ENCODE data around the gene FARP1.

FARP1 gene

DNA sequence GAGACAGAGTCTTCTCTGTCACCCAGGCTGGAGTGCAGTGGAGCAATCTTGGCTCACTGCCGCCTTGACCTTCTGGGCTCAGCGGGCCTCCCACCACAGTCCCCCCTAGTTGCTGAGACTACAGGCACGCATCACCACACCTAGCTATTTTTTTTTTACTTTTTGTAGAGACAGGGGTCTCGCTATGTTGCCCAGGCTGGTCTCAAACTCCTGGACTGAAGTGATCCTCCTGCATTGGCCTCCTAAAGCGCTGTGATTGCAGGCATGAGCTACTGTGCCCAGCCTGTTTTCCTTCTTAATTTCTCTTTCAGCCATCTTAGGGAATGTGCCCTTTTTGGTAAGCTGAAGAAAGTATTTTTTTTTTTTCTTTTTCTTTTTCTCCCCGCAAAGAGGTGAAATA lies 76.8 kb downstream of the FARP1 start:
- POLR2A ChIA-PET (ENCODE audit: low non-redundant PET) = no interaction called here
- no peak overlapping the region for H3K27ac ChIP-seq
- DNase-seq (ENCODE audit: low spot score) = no peak
- TF ChIP-seq, protein P1, sequence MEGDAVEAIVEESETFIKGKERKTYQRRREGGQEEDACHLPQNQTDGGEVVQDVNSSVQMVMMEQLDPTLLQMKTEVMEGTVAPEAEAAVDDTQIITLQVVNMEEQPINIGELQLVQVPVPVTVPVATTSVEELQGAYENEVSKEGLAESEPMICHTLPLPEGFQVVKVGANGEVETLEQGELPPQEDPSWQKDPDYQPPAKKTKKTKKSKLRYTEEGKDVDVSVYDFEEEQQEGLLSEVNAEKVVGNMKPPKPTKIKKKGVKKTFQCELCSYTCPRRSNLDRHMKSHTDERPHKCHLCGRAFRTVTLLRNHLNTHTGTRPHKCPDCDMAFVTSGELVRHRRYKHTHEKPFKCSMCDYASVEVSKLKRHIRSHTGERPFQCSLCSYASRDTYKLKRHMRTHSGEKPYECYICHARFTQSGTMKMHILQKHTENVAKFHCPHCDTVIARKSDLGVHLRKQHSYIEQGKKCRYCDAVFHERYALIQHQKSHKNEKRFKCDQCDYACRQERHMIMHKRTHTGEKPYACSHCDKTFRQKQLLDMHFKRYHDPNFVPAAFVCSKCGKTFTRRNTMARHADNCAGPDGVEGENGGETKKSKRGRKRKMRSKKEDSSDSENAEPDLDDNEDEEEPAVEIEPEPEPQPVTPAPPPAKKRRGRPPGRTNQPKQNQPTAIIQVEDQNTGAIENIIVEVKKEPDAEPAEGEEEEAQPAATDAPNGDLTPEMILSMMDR (conservative IDR thresholded peaks at IDR 0.05; ENCODE audit: low read depth) = no peak
- CTCF ChIA-PET = no interaction called here

DNA sequence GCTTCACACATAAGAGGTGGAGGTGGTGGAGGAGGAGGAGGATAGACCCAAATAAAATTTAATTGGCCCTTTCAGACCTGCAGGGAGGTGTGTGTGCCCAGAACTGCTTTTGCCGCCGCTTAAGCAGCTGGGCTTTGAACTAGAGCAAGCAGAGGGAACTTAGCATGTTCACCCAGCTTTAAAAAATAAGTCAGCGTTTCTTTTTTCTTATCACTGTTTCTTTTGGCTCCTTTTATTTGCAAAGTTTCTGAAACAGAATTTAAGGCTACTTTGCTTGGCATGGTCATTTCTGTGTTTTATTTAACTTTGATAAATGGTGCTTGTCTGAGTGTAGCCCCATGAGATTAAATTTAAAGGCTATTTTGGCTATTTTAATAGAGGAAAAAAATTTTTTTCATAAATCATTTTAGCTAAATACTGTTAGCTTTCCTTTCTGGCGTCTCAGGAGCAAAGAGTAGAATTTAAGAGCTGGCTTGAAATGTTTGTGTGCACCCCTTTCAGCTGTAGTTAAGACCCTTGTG lies 77.4 kb downstream of the FARP1 start:
- ChIA-PET CTCF (no interaction called here), POLR2A (ENCODE audit: low non-redundant PET) (no interaction called here)
- TF ChIP-seq, protein P1 (conservative IDR thresholded peaks at IDR 0.05; ENCODE audit: low read depth) = no peak
- no peak for DNase-seq (ENCODE audit: low spot score)
- H3K27ac ChIP-seq = no peak overlapping the region

DNA sequence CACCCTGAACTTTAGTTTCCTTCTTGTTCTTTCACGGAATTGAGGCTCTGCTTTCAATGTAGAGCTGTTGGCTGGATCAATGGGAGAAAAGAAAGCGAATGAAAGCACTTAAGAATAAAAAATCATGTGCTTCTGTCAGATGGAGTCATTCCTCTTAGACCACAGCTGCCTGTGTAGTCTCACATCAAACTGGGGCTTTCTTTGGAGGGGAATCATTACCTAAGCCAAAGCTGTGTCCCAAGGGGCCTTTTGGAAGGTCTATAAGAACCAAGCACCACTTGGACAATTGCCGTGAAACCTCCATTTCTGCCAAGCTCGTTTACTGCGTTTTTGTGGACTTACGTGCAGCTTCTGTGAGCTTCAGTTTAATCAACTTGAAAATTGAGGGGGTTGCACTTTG lies 78.3 kb downstream of the FARP1 start:
- no peak overlapping the region for H3K27ac ChIP-seq
- CTCF ChIA-PET = no interaction called here
- POLR2A ChIA-PET (ENCODE audit: low non-redundant PET) = no interaction called here
- TF ChIP-seq, protein P1 (conservative IDR thresholded peaks at IDR 0.05; ENCODE audit: low read depth) = no peak
- DNase-seq (ENCODE audit: low spot score) = no peak

DNA sequence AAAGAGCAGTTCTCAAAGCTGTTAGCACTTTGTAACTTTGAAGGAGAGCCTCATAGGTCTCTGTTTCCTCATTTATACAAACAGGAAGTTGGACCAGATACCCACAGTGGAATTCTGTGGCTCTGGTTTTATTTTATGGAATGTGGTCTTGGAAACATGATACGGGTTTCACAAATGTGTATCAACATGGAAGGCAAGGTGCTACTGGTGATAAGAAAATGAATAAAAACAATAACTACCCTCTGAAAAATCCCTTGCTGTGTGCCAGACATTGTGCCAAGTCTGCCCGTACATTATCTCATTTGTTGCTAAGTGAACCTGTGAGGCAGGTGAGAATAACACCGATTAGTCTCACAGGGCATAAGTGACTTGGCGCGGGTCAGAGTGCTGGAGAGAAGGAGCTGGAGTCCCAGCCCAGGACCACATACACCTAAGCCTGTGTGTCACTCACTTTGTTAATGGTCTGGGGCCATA lies 79.2 kb downstream of the FARP1 start:
- ChIA-PET POLR2A (ENCODE audit: low non-redundant PET) (no interaction called here), CTCF (no interaction called here)
- DNase-seq (ENCODE audit: low spot score) = no peak
- TF ChIP-seq, protein P1 (conservative IDR thresholded peaks at IDR 0.05; ENCODE audit: low read depth) = no peak
- no peak overlapping the region for H3K27ac ChIP-seq

DNA sequence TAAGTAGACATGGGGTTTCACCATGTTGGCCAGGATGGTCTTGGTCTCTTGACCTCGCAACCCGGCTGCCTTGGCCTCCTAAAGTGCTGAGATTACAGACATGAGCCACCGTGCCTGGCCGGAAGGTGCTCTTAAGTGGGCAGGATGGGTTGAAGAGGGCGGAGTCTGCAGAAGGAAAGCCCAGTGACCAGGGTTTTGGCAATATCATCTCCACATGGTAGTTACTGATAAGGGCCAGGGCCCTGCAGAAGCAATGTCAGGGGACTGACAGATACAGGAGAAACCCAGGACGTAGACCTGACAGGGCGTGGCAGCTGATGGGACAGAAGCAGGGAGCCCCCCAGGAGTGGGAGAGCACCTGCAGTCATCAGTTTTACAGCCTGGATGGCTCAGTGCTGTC lies 79.9 kb downstream of the FARP1 start:
- no peak overlapping the region for H3K27ac ChIP-seq
- ChIA-PET POLR2A (ENCODE audit: low non-redundant PET) (no interaction called here), CTCF (no interaction called here)
- TF ChIP-seq, protein P1 (conservative IDR thresholded peaks at IDR 0.05; ENCODE audit: low read depth) = no peak
- no peak for DNase-seq (ENCODE audit: low spot score)

DNA sequence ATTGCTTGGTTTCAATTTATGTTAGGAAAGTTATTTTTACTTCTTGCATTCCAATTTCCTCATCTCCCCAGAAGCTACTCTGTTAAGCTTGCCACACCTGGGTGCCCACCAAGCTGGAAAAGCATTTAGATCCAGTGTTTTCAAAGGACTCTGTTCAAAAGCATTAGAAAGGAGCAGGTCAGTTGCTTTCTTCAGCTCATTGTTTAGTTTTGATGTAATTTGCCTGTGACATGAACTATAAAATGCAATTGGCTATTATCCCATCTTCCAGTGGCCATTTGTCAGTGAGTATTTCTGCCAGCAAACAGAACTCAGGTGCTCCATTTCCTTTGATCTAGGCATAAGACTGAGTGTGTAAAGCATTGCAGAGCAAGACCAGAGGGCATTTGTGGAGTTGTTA lies 80.8 kb downstream of the FARP1 start:
- TF ChIP-seq, protein P1 (conservative IDR thresholded peaks at IDR 0.05; ENCODE audit: low read depth) = no peak
- POLR2A ChIA-PET (ENCODE audit: low non-redundant PET) = no interaction called here
- CTCF ChIA-PET = no interaction called here
- DNase-seq (ENCODE audit: low spot score) = no peak
- H3K27ac ChIP-seq = no peak overlapping the region

DNA sequence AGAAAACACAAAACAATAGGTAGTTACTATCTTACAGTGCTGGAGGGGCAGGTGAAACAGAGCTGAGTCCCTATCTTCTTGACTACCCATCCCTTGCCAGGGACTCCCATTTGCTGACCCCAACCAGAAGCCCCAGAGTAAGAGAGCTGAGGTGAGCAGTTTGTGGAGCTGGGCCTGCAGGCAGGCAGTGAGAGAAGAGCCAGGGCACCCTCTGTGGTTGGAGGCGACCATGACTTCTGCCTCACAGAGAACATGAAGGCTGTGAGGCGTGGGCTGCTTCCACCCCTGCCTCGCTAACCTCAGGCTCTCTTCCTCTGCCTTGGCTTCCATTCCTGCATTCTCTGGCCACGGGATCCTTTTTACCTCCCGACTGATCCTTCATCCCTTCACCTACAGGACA lies 81.7 kb downstream of the FARP1 start:
- TF ChIP-seq, protein P1 (conservative IDR thresholded peaks at IDR 0.05; ENCODE audit: low read depth) = no peak
- ChIA-PET CTCF (interaction anchor here (0.5 kb wide), 1 partner anchor 430 kb away, joined by 3 read pairs; no protein-coding TSS in a partner anchor), POLR2A (ENCODE audit: low non-redundant PET) (no interaction called here)
- H3K27ac ChIP-seq = no peak overlapping the region
- DNase-seq (ENCODE audit: low spot score) = no peak
